GM19438 (cell line): ENCODE measurements around the gene CASP12.
A peak's percentile ranks its signal among the peaks of the same experiment; 100 is the strongest.

Experiments used
- ATAC-seq: cut with Tn5 transposase; IDR thresholded peaks from one replicate; pipeline ENCODE4 v1.9.1; 2021; ENCODE audit warnings: low read depth; ENCODE audit not compliant: unreplicated experiment

CASP12 gene

GRCh38 chr11:104892723-104893511, 5.3 kb downstream of the CASP12 start:
- no peak for ATAC-seq

GRCh38 chr11:104891135-104891534, 7.1 kb downstream of the CASP12 start:
- ATAC-seq = no peak

- ATAC-seq = no peak
These were observed 14.9 kb downstream of the CASP12 start for GRCh38 chr11:104883342-104883741.

GRCh38 chr11:104881117-104881794, 17.0 kb downstream of the CASP12 start:
- peak; percentile 76 for ATAC-seq

- ATAC-seq = no peak
These were observed 18.6 kb downstream of the CASP12 start for GRCh38 chr11:104879514-104880190.

- ATAC-seq = peak; percentile 40
These were observed 21.3 kb downstream of the CASP12 start for GRCh38 chr11:104876861-104877431.

GRCh38 chr11:104876324-104876723, 21.9 kb downstream of the CASP12 start:
- no peak for ATAC-seq

- no peak for ATAC-seq
These were observed 25.0 kb downstream of the CASP12 start for GRCh38 chr11:104873252-104873651.

- no peak for ATAC-seq
These were observed 25.9 kb downstream of the CASP12 start for GRCh38 chr11:104872393-104872792.

GRCh38 chr11:104870910-104871309, 27.4 kb downstream of the CASP12 start:
- ATAC-seq = no peak

- ATAC-seq = no peak
These were observed 31.4 kb downstream of the CASP12 start for GRCh38 chr11:104866815-104867214.

- no peak for ATAC-seq
These were observed 39.1 kb downstream of the CASP12 start for GRCh38 chr11:104858882-104859775.

- ATAC-seq = no peak
These were observed 41.7 kb downstream of the CASP12 start for GRCh38 chr11:104856607-104857006.

- no peak for ATAC-seq
These were observed 42.3 kb downstream of the CASP12 start for GRCh38 chr11:104855965-104856364.

GRCh38 chr11:104853276-104853675, 45.0 kb downstream of the CASP12 start:
- no peak for ATAC-seq

- ATAC-seq = no peak
These were observed 45.4 kb downstream of the CASP12 start for GRCh38 chr11:104852811-104853210.

- no peak for ATAC-seq
These were observed 52.0 kb downstream of the CASP12 start for GRCh38 chr11:104846216-104846615.

GRCh38 chr11:104844451-104844850, 53.8 kb downstream of the CASP12 start:
- no peak for ATAC-seq

GRCh38 chr11:104843150-104843836, 55.0 kb downstream of the CASP12 start:
- ATAC-seq = no peak
